T-cell (primary cell): Measurements from ENCODE around the gene EFS. TPM values are rescaled to one million over a fixed set of nuclear protein-coding genes. Genes with fewer than 3 reads are reported as not detected.

ENCODE experiments used
- ATAC-seq, 4 experiments: fragments of 200-7000 bp in 3 of 4; fragments of 150-1000 bp in 1 of 4; cut with Tn5 transposase; replicated peaks in 1 of 4; 1 replicate in 3 of 4; 2 replicates in 1 of 4; pipeline ENCODE4 v1.10.0; 2021; ENCODE audit warnings: moderate library complexity in 3 of 4, mild to moderate bottlenecking in 2 of 4, moderate number of reproducible peaks in 1 of 4
- CTCF ChIA-PET, 2 donors: fragments of 300-600 bp; sonication (Branson Sonifier 250); formaldehyde crosslinking; loops; one replicate each; lab custom pipeline; 2022; ENCODE audit warnings: antibody characterized with exemption in 2 of 2; lab: Charles Lee
- POLR2A ChIA-PET, 2 donors: fragments of 300-600 bp; sonication (Branson Sonifier 250); formaldehyde crosslinking; loops; one replicate each; lab custom pipeline; 2022; ENCODE audit warnings: antibody characterized with exemption in 2 of 2; lab: Charles Lee
- DNase-seq, 35 experiments: peaks; one replicate each; pipeline versions ENCODE4 v3.0.0 to v3.0.0-alpha.2; 2013 to 2023
- H3K27ac ChIP-seq: one replicate; pipeline ENCODE4 v1.5.1; 2013; ENCODE audit warnings: low read length
- H3K27me3 ChIP-seq, 2 experiments: replicated peaks in 1 of 2; 1 replicate in 1 of 2; 2 replicates in 1 of 2; pipeline versions ENCODE4 v1.6.1 to v1.7.0; 2013; ENCODE audit warnings: low read length in 1 of 2, mixed read lengths in 1 of 2; ENCODE audit not compliant: control insufficient read depth in 2 of 2, insufficient read depth in 2 of 2; ENCODE audit errors: extremely low read depth in 1 of 2
- H3K36me3 ChIP-seq, 2 donors: 1 replicate in 1 of 2; 2 replicates in 1 of 2; pipeline versions ENCODE4 v1.6.1 to v1.7.0; 2013; ENCODE audit warnings: low read length in 1 of 2; ENCODE audit not compliant: control insufficient read depth in 2 of 2, insufficient read depth in 1 of 2; ENCODE audit errors: extremely low read depth in 1 of 2
- H3K4me1 ChIP-seq, 2 experiments: 1 replicate in 1 of 2; 2 replicates in 1 of 2; pipeline versions ENCODE4 v1.6.1 to v1.7.0; 2013; ENCODE audit warnings: low read length in 2 of 2, mixed read lengths in 1 of 2; ENCODE audit not compliant: insufficient read depth in 2 of 2, control insufficient read depth in 1 of 2; ENCODE audit errors: extremely low read depth in 1 of 2
- H3K4me3 ChIP-seq, 2 donors: 1 replicate in 1 of 2; 2 replicates in 1 of 2; pipeline versions ENCODE4 v1.5.1 to v1.7.0; 2013; ENCODE audit warnings: mild to moderate bottlenecking in 2 of 2, low read length in 1 of 2, moderate library complexity in 1 of 2; ENCODE audit not compliant: control insufficient read depth in 1 of 2; ENCODE audit errors: extremely low read depth in 1 of 2
- H3K9me3 ChIP-seq: 2 replicates; pipeline ENCODE4 v1.7.0; 2013
- H3K27ac Mint-ChIP-seq, 2 donors: one replicate each; pipeline ENCODE4 v1.8.0; 2020 to 2021; ENCODE audit warnings: mild to moderate bottlenecking in 2 of 2, mixed read lengths in 2 of 2
- H3K27me3 Mint-ChIP-seq, 2 donors: one replicate each; pipeline ENCODE4 v1.8.0; 2021 to 2022; ENCODE audit warnings: mixed read lengths in 2 of 2
- H3K36me3 Mint-ChIP-seq: one replicate; pipeline ENCODE4 v1.8.0; 2021; ENCODE audit warnings: mixed read lengths
- H3K4me1 Mint-ChIP-seq, 3 donors: one replicate each; pipeline ENCODE4 v1.8.0; 2020 to 2022; ENCODE audit warnings: mixed read lengths in 3 of 3, mild to moderate bottlenecking in 1 of 3
- H3K4me3 Mint-ChIP-seq, 3 donors: one replicate each; pipeline ENCODE4 v1.8.0; 2020 to 2022; ENCODE audit warnings: mild to moderate bottlenecking in 3 of 3, mixed read lengths in 3 of 3, moderate library complexity in 3 of 3
- H3K9me3 Mint-ChIP-seq, 3 donors: one replicate each; pipeline ENCODE4 v1.8.0; 2020 to 2022; ENCODE audit warnings: mixed read lengths in 3 of 3
- WGBS: methylation state at CpG from one replicate; pipeline ENCODE4 v1.1.5; 2013; ENCODE audit warnings: missing lambda C conversion rate; ENCODE audit not compliant: insufficient coverage; 5-methylcytosine and 5-hydroxymethylcytosine counted together
- total RNA-seq, 35 experiments: library from RNA in 6 of 35; stranded (reverse) in 6 of 35; fragments of 120-200 nt in 1 of 35; gene quantifications; one replicate each; pipeline versions ENCODE4 v1.2.1 to v1.2.4 and lab custom pipeline; 2013 to 2026

Gene EFS
- total RNA-seq, 5 donors from 2014 or later (not counting 1 experiment from before 2014, with no cell fraction given): 0.15 TPM; not detected in 4

- Histone ChIP-seq H3K27me3 (peaks cover 0 to 41% of the 10 kb centered on the region in 2 experiments), H3K9me3 (no peaks in the 10 kb centered on the region)
- no peak overlapping the region for H3K27ac Mint-ChIP-seq
These were observed 20.8 kb upstream of the EFS start for GRCh38 chr14:23385642-23386265.

DNA sequence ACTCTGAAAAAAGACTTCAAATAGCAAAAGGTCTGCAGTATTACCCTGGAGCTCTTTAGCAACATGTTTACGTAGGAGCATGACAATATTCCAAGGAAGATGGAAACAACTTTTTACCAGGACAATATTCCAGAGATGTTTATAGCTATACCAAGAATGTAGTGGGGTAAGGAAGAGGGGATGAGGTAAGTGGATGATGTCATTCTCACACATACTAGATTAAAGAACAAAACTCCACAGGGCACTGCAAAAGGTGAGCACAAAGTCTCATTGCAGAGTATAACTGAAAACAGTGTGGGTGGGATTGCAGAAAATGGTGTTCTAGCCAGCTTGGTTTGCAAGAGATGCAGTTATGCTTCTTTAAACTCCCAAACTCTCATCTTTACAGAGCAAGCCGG, 20.3 kb upstream of the EFS start:
- H3K9me3 Mint-ChIP-seq: no peaks in the 10 kb centered on the region
- ATAC-seq: no peak
- Histone ChIP-seq H3K9me3 (no peaks in the 10 kb centered on the region), H3K4me3 (no peak overlapping the region), H3K27ac (no peak overlapping the region), H3K36me3 (no peaks in the 10 kb centered on the region), H3K4me1 (no peaks in the 10 kb centered on the region), H3K27me3 (peaks cover 0 to 44% of the 10 kb centered on the region in 2 experiments)
- WGBS: 80% methylated on average over 1 of the region's 2 CpGs
- no peak overlapping the region for H3K4me3 Mint-ChIP-seq
- CTCF ChIA-PET: no interaction called here
- no peaks in the 10 kb centered on the region for H3K4me1 Mint-ChIP-seq
- no peak overlapping the region for H3K27ac Mint-ChIP-seq
- no peak for DNase-seq
- POLR2A ChIA-PET: interaction anchor here in 1 of 2 donors (0.7 kb wide), 1 partner anchor 67 kb away, joined by 3 read pairs; no protein-coding TSS in a partner anchor
- peaks cover 22 to 30% of the 10 kb centered on the region in 2 donors for H3K27me3 Mint-ChIP-seq
- no peaks in the 10 kb centered on the region for H3K36me3 Mint-ChIP-seq

More at GRCh38 chr14:23385642-23386265, 20.8 kb upstream of the EFS start:
- POLR2A ChIA-PET: interaction anchor here in 1 of 2 donors (0.7 kb wide), 1 partner anchor 66 kb away, joined by 3 read pairs; no protein-coding TSS in a partner anchor
- Histone ChIP-seq H3K4me3 (no peak overlapping the region), H3K4me1 (no peaks in the 10 kb centered on the region), H3K36me3 (no peaks in the 10 kb centered on the region), H3K27ac (no peak overlapping the region)
- CTCF ChIA-PET: no interaction called here
- 91% methylated on average over 17 of the region's 18 CpGs for WGBS
- Mint-ChIP-seq H3K9me3 (no peaks in the 10 kb centered on the region), H3K4me1 (no peaks in the 10 kb centered on the region), H3K27me3 (peaks cover 22 to 29% of the 10 kb centered on the region in 2 donors), H3K4me3 (no peak overlapping the region), H3K36me3 (no peaks in the 10 kb centered on the region)
- DNase-seq (no peak), ATAC-seq (no peak)

GRCh38 chr14:23384364-23385080, 19.6 kb upstream of the EFS start:
- Mint-ChIP-seq H3K4me1 (no peaks in the 10 kb centered on the region), H3K9me3 (no peaks in the 10 kb centered on the region), H3K4me3 (no peak overlapping the region), H3K36me3 (no peaks in the 10 kb centered on the region), H3K27me3 (peaks cover 22 to 27% of the 10 kb centered on the region in 2 donors), H3K27ac (no peak overlapping the region)
- ChIA-PET CTCF (no interaction called here), POLR2A (no interaction called here)
- Histone ChIP-seq H3K4me3 (no peak overlapping the region), H3K9me3 (no peaks in the 10 kb centered on the region), H3K36me3 (no peaks in the 10 kb centered on the region), H3K4me1 (no peaks in the 10 kb centered on the region), H3K27ac (no peak overlapping the region), H3K27me3 (peaks cover 0 to 48% of the 10 kb centered on the region in 2 experiments)
- ATAC-seq (no peak), DNase-seq (no peak)
- WGBS: 92% methylated on average over 20 of the region's 29 CpGs

DNA sequence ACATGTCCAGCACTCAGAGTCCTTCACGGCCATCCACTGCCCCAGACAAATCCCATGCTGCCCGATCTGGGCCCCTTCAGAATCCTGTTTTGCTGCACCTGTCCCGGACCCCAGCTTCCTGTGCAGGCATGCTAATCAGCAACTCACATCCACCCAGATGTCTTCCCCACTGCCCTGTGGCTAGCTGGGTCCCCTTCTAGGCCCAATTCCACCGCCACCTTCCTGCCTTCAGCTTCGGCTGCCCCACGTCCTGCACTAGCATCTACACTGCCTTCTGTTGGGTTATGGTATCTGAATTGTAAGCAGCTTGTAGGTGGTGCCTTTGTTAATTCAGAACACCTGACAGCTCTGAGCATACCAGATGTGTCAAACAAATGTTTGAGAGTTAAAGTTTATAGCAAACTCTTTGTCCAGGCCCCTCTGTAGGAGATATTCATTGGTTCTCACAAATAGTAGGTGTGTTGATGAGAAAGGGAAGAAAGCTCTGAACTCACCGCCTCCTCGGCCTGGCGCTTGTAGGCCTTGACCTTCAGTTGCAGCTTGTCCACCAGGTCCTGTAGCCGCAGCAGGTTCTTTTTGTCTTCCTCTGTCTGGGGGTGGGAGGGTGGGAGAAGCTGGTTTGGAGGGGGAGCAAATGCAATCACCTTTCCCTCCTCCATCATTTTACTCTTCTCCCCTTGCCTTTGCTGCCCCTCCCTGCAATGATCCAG, 17.9 kb upstream of the EFS start:
- H3K27me3 ChIP-seq: peaks cover 0 to 49% of the 10 kb centered on the region in 2 experiments
- H3K9me3 Mint-ChIP-seq: no peaks in the 10 kb centered on the region
- H3K4me1 ChIP-seq: no peaks in the 10 kb centered on the region
- H3K27ac Mint-ChIP-seq: no peak overlapping the region
- DNase-seq (no peak), ATAC-seq (no peak)
- no peak overlapping the region for H3K27ac ChIP-seq
- H3K4me3 Mint-ChIP-seq: no peak overlapping the region
- H3K9me3 ChIP-seq: no peaks in the 10 kb centered on the region
- no peaks in the 10 kb centered on the region for H3K36me3 Mint-ChIP-seq
- H3K36me3 ChIP-seq: no peaks in the 10 kb centered on the region
- POLR2A ChIA-PET: no interaction called here
- 11% methylated on average over 3 of the region's 10 CpGs for WGBS
- no peak overlapping the region for H3K4me3 ChIP-seq
- H3K4me1 Mint-ChIP-seq: no peaks in the 10 kb centered on the region
- H3K27me3 Mint-ChIP-seq: peaks cover 9 to 16% of the 10 kb centered on the region in 2 donors
- CTCF ChIA-PET: interaction anchor here in 1 of 2 donors (1.2 kb wide), 1 partner anchor 56 kb away, joined by 3 read pairs; no protein-coding TSS in a partner anchor

DNA sequence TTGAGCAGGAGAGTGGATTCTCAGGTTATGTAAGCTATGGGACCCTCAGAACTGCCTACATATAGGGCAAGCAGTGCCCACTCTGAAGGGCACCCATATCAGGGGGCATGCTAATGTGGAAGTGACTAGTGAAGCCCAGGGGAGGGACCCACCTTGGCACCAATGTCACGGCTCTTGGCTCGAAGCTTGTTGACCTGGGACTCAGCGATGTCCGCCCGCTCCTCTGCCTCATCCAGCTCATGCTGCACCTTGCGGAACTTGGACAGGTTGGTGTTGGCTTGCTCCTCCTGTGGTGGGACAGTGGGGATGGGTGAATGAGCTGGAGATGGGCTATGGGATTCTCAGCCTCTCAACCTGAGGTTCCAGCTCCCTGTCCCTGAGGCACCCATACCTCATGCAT, 17.3 kb upstream of the EFS start:
- WGBS: 83% methylated on average over 1 of the region's 6 CpGs
- Mint-ChIP-seq H3K27me3 (peaks cover 9 to 17% of the 10 kb centered on the region in 2 donors), H3K4me3 (no peak overlapping the region), H3K4me1 (no peaks in the 10 kb centered on the region), H3K9me3 (no peaks in the 10 kb centered on the region), H3K27ac (no peak overlapping the region), H3K36me3 (no peaks in the 10 kb centered on the region)
- Histone ChIP-seq H3K27ac (no peak overlapping the region), H3K4me3 (no peak overlapping the region), H3K36me3 (no peaks in the 10 kb centered on the region), H3K9me3 (no peaks in the 10 kb centered on the region), H3K4me1 (no peaks in the 10 kb centered on the region), H3K27me3 (peaks cover 0 to 51% of the 10 kb centered on the region in 2 experiments)
- no peak for DNase-seq
- no peak for ATAC-seq
- CTCF ChIA-PET: no interaction called here
- POLR2A ChIA-PET: no interaction called here

- Histone ChIP-seq H3K4me3 (no peak overlapping the region), H3K9me3 (no peaks in the 10 kb centered on the region), H3K4me1 (no peaks in the 10 kb centered on the region), H3K27me3 (peaks cover 0 to 54% of the 10 kb centered on the region in 2 experiments), H3K27ac (no peak overlapping the region), H3K36me3 (no peaks in the 10 kb centered on the region)
- ATAC-seq: no peak
- Mint-ChIP-seq H3K4me3 (no peak overlapping the region), H3K27ac (no peak overlapping the region), H3K36me3 (no peaks in the 10 kb centered on the region), H3K4me1 (no peaks in the 10 kb centered on the region), H3K27me3 (peaks cover 9 to 18% of the 10 kb centered on the region in 2 donors), H3K9me3 (no peaks in the 10 kb centered on the region)
- POLR2A ChIA-PET: no interaction called here
- CTCF ChIA-PET: interaction anchor here in 1 of 2 donors (0.6 kb wide), 1 partner anchor 620 kb away, joined by 10 read pairs; no protein-coding TSS in a partner anchor
- DNase-seq: no peak
- WGBS: 20% methylated on average over 3 of the region's 3 CpGs
These were observed 16.9 kb upstream of the EFS start for GRCh38 chr14:23381871-23382270.
